Cortex of kidney (tissue), 1 donor: ENCODE measurements around the gene DOK6.

ENCODE experiments used
- DNase-seq: peaks from one replicate; lab custom pipeline; 2025; lab: John Stamatoyannopoulos, UW

DOK6 gene

GRCh38 chr18:69754108-69754507 is 353.4 kb downstream of the DOK6 start:
- no peak for DNase-seq

- DNase-seq = no peak
These were observed 354.4 kb downstream of the DOK6 start for GRCh38 chr18:69755041-69755440.

GRCh38 chr18:69755856-69756496 is 355.3 kb downstream of the DOK6 start:
- no peak for DNase-seq

GRCh38 chr18:69757733-69758132 is 357.0 kb downstream of the DOK6 start:
- DNase-seq = no peak

GRCh38 chr18:69758458-69758857 is 357.8 kb downstream of the DOK6 start:
- DNase-seq = no peak

GRCh38 chr18:69759046-69759445 is 358.4 kb downstream of the DOK6 start:
- no peak for DNase-seq

- no peak for DNase-seq
These were observed 362.3 kb downstream of the DOK6 start for GRCh38 chr18:69763002-69763401.

DNA sequence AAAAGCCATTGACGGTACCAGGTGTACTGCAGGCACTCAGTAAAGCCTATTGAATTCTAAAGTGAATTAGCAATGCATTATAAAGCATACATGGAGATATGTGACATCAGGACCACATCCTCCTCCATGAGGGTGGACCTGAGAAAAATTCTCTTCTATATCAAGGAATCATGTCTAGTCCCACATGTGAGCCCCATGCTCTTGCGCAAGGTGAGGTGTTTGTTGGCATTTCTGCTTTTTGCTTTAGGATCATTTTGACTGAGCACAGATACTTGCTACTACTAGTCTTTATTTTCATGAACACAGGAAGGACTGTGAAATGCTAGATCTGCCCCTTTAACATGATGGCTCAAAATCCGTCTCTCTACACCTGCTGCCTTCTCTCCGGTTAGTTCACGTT is 363.1 kb downstream of the DOK6 start:
- no peak for DNase-seq

DNA sequence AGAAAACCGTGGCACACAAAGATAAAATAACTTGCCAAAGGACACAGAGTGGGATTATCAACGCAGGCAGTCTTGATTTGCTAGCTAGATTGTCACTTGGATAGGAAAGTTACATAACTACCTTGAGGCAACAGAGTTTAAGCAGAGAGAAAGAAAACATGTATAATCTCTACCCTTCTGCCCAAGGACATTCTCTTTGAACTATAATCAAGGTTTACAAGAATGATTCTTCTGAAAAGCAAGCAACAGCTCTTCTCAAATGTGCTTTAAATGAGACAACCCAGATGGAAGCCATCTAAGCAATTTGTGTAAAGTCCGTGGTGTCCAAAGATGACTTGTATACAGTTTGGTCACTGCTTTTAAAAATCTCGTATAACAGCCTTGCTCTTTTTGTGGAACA is 369.6 kb downstream of the DOK6 start:
- no peak for DNase-seq

DNA sequence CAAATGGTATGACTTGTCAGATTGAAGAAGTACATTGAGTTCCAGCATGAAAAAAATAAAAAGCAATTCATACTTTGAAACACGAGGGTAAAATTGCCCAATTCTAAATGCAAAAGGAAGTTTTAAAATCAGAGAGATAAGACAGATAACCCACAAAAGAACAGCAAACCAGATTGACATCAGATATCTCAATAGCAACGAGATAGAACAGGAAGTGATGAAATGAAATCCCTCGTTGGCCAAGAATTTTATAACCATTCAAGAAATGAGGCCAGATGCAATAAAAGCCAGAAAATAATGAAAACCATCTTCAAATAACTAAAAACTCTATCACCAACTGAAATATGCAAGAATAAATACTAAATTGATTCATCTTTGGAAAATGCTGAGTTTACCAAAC is 374.1 kb downstream of the DOK6 start:
- DNase-seq = no peak

DNA sequence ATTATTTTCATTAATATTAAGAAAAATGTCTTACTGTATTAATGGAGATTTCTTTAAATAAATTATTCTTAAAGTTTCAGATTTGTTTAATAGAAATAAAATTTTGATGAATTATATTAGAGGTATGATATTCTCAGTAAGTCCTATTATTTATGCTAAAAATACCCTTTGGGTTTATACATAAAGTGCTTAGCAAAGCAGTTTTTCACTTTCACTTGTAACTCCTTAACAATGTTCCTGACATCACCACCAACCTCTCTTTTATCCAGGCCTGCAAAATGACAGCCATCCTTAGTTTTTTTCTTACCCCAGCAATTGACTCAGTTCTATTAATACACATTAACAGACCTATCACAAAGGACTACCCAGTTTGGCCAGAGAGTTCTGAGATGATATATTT is 376.6 kb downstream of the DOK6 start:
- no peak for DNase-seq

- DNase-seq = no peak
These were observed 378.0 kb downstream of the DOK6 start for GRCh38 chr18:69778680-69779079.

DNA sequence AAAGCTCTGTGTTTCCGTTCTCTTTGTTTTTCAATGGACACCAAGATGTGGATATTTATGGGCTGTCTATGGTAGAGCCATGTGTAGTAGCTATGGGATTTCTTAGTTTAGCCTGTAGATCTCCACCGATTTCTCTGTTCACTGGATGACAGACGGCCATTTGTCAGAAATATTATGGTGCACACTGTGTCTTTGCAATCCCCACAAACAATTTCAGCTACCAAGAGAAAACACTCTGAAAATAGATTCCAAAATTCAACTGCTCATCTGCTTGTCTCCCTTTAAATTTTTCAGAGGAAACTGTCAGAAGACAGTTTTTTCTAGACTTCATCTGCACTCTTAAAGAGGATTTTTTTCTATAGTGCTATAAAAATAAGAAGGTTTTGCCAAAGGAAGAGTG is 380.2 kb downstream of the DOK6 start:
- DNase-seq = no peak

- DNase-seq = no peak
These were observed 384.1 kb downstream of the DOK6 start for GRCh38 chr18:69784815-69785214.

- DNase-seq = no peak
These were observed 384.8 kb downstream of the DOK6 start for GRCh38 chr18:69785466-69785865.

DNA sequence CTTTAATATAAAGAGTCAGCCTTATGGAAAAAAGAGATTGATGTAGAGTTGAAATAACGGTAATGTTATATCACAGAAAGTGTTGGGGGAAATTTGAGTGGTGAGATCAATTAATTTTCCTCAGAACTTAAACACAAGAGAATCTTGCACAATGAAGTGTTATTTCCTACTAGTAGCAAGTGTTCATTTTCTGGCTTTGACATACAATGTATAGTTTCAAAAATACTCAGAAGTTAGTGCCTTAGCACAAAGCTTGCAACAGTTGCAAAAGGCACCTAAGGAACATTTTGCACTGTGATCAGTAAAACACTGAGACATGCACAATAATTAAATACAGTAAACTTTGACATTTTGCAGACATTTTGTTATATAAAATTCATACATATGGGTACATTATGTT is 385.7 kb downstream of the DOK6 start:
- no peak for DNase-seq

- no peak for DNase-seq
These were observed 387.3 kb downstream of the DOK6 start for GRCh38 chr18:69787825-69788547.

DNA sequence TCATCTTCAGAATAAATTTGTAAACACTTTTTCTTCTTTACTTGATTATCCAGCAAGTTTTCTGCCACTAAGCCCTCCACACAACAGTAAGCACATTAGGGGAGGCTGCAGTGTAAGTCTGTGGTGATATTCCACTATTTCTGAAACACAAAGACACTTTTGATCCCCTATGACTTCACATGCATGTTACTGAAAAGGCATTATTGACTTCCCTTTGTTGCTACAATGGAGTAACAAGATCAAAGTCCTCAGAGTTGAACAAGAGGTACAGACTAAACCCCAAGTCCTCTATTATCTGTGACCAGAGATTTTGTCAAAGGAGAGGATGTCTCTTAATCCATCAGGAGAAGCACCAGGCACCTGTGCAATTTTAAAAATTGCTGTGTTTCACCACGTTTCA is 389.1 kb downstream of the DOK6 start:
- no peak for DNase-seq

DNA sequence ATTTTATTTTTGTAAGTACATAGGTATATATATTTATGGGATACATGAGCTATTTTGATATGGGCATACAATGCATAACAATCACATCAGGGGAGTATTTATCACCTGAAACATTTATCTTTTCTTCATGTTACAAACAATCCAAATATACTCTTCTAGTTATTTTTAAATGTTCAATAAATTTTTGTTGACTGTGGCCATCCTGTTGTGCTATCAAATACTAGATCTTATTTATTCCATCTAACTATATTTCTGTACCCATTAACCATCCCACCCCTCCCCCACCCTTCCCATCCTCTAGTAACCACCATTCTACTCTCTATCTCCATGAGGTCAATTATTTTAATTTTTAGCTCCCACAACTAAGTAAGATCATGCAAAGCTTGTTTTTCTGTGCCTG is 390.0 kb downstream of the DOK6 start:
- DNase-seq = no peak

GRCh38 chr18:69795791-69796190 is 395.1 kb downstream of the DOK6 start:
- no peak for DNase-seq

- no peak for DNase-seq
These were observed 404.3 kb downstream of the DOK6 start for GRCh38 chr18:69804776-69805501.

DNA sequence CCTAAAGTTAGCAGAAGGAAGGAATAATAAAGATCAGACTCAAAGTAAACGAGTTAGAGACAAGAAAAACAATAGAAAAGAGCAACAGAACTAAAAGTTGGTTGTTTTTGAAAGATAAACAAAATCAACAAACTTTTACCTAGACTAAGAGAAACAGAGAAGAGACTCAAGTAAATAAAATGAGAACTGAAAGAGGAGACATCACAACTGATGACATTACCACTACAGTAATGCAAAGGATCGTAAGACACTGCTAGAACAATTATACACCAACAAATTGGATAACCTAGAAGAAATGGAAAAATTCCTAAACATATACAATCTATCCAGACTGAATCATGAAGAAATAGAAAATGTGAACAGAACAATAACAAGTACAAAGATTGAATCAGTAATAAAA is 407.7 kb downstream of the DOK6 start:
- no peak for DNase-seq

- DNase-seq = no peak
These were observed 412.9 kb downstream of the DOK6 start for GRCh38 chr18:69813559-69813958.
